Hypothalamus (tissue), 51 donors: ENCODE data around the gene ABCA7.

Experiments
- DNase-seq, 51 donors: peaks; one replicate each; lab custom pipeline; 2025; lab: John Stamatoyannopoulos, UW

ABCA7 gene, protein sequence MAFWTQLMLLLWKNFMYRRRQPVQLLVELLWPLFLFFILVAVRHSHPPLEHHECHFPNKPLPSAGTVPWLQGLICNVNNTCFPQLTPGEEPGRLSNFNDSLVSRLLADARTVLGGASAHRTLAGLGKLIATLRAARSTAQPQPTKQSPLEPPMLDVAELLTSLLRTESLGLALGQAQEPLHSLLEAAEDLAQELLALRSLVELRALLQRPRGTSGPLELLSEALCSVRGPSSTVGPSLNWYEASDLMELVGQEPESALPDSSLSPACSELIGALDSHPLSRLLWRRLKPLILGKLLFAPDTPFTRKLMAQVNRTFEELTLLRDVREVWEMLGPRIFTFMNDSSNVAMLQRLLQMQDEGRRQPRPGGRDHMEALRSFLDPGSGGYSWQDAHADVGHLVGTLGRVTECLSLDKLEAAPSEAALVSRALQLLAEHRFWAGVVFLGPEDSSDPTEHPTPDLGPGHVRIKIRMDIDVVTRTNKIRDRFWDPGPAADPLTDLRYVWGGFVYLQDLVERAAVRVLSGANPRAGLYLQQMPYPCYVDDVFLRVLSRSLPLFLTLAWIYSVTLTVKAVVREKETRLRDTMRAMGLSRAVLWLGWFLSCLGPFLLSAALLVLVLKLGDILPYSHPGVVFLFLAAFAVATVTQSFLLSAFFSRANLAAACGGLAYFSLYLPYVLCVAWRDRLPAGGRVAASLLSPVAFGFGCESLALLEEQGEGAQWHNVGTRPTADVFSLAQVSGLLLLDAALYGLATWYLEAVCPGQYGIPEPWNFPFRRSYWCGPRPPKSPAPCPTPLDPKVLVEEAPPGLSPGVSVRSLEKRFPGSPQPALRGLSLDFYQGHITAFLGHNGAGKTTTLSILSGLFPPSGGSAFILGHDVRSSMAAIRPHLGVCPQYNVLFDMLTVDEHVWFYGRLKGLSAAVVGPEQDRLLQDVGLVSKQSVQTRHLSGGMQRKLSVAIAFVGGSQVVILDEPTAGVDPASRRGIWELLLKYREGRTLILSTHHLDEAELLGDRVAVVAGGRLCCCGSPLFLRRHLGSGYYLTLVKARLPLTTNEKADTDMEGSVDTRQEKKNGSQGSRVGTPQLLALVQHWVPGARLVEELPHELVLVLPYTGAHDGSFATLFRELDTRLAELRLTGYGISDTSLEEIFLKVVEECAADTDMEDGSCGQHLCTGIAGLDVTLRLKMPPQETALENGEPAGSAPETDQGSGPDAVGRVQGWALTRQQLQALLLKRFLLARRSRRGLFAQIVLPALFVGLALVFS (N-terminal part only)

DNA sequence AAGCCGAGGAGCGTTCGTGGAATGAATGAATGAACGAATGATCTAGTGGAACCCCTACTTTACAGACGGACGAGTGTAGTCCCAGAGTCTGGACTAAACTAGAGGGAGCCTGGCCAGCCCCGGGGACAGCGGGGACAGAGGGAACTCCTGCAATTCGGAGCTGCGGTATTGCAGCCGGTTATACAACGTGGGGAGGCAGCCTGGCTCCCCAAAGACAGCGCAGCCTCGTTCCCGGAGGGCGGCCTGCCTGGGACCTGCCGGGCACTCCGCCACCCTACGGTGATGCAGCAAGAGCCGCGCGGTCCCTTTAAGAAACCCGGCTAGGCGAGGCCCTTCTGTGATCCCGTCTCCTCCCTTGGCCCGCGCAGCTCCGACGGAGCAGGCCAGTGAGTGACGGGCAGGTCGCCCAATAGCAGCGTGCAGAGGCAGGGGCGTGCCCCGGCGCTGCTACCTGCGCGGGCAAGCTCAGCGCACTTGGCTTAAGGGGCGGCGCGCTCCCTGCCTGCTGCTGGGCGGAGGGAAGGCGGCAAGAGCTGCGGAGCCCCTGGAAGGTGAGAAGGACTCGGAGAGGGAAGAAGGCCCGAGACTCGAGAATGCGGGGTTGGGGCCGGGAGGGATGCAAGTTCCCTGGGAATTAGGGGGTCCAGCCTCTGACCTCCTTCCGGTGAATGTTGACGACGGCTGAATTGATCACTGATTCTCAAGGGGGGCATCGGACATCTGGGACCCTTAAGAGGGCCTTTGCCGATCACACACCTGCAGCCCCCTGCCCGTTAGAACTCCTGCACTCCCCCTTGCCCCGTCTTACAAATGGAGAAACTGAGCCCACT is at the start of gene ABCA7:
TSS of gene ABCA7 (plus strand) at position 462 of the 830 bp plus-strand sequence. CDS start 1,255 bp downstream, outside the sequence.
- DNase-seq, result peak; percentile 27 to 96 (median 91)

DNA sequence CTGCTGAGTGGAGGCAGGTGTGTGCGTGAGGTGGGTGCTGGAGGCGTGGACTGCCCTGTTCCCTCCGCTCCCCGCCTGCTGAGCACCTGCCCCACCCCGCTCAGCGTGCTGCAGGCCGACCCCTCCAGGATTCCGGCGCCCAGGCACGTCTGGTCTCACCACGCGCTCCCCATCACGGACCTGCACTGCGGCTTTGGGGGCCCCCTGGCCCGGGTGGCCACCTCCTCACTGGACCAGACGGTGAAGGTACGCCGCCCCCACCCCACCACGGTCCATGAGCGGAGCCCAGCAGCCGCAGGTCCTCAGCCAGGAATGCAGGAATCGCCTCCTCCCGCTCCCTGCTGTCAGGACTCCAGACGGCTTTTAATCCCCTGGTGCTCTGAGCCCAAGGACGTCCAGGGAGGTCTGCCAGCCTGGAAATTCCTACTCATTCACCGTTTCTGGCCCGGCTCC is 49.8 kb upstream of the ABCA7 start:
- no peak for DNase-seq

DNA sequence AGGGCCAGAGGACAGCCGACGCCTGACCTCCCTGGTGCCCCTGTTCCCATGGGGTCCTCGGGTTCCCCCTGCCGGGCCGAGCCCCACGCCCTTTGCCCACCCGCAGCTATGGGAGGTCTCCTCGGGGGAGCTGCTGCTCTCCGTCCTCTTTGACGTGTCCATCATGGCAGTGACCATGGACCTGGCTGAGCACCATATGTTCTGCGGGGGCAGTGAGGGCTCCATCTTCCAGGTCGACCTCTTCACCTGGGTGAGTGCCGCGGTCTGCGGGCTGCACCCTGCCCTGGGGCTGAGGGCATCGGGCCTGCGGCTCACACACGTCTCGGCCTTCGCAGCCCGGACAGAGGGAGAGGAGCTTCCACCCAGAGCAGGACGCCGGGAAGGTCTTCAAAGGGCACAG is 49.2 kb upstream of the ABCA7 start:
- no peak for DNase-seq

DNA sequence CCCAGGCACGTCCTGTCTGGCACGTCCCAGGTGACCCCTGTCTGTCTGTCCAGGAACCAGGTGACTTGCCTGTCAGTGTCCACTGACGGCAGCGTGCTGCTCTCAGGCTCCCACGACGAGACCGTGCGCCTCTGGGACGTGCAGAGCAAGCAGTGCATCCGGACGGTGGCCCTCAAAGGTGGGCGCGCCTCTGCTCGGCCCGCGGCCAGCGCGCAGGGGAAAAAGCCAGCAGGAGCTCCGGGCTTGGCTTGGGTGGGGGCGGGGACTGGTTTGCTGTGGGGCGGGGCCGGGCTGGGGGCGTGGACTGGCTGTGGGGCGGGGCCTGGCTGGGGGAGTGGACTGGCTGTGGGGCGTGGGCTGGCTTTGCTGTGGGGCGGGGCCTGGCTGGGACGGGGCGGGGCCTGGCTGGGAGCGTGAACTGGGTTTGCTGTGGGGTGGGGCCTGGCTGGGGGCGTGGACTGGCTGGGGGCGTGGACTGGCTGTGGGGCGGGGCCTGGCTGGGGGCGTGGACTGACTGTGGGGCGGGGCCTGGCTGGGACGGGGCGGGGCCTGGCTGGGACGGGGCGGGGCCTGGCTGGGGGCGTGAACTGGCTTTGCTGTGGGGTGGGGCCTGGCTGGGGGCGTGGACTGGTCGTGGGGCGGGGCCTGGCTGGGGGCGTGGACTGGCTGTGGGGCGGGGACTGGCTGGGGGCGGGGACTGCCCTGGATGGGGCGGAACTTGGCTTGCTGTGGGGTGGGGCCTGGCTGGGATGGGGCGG is 48.6 kb upstream of the ABCA7 start:
- peak in 3 of 51 donors; percentile 12 to 35 (median 35) for DNase-seq

DNA sequence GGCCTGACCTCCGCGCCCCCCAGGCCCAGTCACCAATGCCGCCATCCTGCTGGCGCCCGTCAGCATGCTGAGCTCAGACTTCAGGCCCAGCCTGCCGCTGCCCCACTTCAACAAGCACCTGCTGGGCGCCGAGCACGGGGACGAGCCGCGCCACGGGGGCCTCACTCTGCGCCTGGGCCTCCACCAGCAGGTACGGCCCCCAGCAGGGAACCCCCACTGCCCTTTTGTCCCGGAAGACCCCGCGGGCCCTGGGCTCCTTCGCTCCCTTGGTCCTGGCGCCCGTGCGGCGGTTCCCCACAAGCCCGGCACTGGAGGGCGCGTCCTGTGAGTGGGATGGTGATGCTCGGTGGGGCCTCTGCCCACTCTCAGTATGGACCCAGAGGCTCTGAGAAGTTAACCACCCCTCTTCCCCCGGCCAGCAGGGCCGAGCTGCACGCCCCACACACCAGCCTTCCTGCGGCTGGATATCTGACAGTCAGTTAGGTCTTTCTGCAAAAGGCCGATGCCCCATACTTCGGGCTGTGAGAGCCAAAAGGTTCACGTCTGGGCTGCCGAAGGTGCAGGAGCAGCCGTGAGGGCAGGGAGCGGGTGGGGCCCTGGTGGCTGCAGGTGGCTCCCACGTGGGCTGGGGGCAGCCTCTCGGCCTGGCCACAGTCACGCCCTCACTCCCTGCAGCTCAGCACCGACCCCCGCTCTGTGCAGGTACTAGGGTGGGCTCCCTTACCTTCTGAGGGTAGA is 47.8 kb upstream of the ABCA7 start:
- no peak for DNase-seq

DNA sequence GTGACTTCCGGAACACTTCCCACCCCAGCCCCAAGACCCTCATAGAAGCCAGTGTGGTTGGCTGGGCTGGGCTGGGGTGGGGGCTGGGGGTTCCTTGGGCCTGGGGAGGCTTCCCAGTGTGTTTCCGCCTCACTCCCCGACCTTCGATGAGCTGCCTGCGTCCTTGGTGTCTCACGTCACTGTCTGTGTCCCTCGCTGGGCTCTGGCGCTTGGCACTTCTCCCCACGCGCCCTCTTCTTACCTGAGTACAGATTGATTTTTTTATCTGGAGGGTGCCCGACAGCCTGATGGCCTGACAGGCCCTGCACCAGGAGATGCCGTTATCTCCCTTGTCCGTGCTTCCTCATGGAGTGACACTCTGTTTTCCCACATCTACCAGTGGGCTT is 47.2 kb upstream of the ABCA7 start:
- DNase-seq, result no peak

DNA sequence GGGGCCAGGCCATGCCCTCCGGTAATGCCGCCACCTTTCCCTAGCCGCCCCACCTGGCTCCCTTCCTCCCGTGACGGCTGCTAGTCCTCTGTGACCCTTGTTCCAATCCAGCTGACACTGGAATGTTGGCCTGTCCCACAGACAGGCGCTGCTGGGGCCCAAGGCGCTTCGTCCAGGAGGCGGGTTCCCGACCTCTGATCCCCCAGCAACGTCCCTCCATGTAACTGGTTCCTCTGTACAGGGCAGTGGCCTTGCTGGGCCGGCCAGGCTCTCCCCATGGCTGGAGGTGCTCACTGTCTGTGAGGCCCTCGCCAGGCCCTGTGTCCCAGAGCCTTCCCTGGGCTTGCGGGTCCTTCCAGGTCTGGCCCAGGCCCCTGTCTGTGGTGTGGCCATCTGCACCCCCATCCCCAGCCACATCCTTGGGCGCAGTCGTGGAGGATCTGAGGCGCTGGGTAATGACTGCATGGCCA is 46.5 kb upstream of the ABCA7 start:
- DNase-seq, result no peak

DNA sequence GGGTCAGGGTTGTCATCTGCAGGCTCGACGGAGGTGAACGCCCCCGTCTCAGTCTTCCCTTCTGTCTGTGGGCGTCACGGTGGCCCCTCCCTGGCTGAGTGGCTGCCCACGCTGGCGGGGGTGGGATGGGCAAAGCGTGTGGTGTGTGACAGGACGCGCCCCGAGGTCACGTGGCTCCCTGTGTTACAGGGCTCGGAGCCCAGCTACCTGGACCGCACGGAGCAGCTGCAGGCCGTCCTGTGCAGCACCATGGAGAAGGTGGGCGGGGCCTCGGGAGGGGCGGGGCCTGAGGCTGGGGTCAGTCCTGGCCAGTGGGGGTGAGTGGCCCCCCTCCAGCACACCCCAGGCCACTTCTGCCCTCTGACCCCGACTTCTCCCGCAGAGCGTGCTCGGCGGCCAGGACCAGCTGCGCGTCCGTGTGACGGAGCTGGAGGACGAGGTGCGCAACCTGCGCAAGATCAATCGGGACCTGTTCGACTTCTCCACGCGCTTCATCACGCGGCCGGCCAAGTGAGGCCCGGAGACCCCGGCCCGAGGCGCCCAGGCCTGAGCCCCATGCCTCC is 46.0 kb upstream of the ABCA7 start:
- DNase-seq, result no peak

DNA sequence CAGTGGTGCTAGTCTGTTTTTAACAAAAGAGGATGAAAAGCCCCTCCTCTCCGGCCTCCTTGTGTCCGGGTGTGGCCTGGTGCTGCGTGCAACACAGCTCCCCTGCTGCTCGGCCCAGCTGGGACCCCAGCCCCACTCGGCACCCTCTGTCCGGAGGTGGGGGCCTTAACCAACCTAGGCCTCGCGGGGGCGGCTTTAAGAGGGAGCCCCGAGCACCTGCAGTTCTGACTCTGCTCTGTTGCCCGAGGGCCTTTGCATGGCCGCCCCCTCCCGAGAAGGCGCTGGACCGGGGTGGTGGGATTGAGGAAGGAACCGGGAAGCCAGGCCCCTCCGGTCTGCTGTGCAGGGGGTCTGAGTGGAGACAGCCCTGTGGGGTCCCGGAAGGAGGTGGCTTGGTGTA is 45.4 kb upstream of the ABCA7 start:
- no peak for DNase-seq

DNA sequence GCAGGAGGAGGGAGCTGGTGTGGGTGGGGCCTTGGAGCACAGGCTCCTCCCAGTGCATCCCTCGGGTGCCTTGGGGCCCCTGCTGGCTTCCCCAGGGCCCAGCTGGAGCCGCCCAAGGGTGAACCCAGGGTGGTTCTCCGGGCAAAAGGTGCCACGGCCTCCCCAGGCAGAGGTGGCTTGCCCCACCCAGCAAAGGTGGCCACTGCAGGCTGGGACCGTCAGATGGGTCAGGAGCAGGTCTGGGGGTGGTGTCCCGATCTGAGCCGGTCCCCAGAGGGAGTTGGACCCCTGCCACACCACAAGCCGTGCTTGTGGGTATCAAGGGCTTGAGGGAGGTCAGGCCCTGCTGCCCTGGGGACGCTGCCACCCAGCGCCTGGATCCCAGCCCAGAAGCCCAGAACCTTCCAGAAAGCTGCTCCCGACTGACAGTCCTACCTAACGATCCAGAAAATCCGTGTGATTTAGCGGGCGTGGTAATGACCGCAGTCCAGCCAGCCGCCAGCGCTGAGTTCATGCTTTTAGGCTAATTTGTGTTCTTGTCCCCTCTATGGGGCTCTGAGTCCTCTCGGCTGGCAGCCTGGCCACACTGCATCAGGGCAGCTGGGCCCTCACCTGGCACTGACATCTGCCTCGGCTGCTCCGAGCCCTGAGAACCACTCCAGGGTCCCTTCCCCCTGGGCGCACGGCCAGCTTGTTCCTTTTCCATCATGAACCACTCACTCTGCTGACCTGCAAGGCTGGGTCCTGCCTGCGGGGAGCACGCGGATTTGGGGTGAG is 44.7 kb upstream of the ABCA7 start:
- DNase-seq, result peak in 1 of 51 donors; percentile 6

DNA sequence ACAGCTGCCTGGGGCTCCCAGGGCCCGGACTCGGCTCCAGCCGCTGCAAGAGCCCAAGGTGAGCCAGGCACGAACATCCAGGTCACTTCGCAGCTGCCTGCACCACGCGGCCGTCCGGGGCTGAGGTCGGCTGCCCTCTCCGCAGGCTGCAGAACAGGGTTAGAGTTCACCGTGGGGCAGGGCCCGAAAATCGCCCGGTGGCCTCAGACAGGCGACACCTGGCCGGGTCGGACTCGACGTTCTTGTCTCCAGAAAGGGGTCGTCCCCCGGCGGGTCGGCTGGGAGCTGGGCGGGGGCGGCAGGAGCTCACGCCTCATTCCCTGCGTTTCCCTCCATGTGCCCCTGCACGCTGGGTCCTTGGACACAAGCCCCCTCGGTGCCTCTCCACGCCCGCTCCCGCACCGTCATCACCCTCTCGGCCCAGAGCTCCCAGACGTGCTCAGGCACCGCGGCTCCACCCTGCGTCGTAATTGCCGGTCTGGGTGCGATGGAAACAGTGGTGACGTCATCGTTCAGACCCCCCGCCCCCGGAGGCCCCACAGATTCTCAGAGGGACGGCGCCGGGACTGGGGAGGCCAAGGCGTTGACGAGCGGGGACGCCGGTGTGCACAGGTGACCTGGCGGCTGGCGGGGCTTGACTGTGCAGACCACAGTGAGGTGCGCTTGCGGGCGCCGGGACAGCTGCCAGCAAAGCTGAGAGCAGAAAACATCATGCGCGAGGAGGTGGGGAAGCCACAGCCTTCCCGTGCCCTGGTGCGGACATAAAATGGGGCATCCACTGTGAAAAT is 43.7 kb upstream of the ABCA7 start:
- peak in 4 of 51 donors; percentile 8 to 27 (median 18) for DNase-seq

DNA sequence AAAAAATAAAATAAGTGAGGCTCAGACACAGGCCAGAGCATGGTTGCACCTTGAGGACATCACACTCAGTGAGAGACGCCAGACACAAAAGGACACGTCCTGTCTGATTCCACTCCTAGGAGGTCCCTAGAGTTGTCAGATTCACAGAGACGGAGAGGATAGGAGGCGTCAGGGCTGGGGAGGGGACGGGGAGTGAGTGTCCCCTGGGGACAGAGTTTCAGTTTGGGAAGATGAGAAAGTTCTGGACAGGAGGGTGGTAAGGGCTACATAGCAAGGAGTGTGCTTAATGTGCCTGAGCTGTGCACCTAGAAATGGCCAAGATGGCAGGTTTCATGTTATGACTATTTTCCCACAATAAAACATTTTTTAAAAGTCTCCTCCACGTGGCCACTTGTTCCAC is 41.8 kb upstream of the ABCA7 start:
- DNase-seq, result no peak

DNA sequence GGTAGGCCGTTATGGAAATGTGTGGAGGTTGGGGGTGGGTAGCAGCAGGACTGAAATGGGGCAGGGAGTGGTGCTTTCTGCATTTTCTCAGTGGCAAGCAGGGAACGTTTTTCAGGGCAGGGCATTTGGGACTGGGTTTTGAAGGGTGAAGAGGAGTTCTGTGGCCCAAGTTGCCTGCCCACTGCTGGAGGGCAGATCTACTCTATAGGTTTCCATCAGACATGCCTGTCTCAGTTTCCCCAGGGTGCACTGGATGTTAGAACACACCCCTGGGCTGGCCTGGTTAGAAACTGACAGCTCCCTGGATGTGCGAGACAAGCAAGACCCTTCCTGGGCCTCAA is 40.6 kb upstream of the ABCA7 start:
- DNase-seq, result no peak

DNA sequence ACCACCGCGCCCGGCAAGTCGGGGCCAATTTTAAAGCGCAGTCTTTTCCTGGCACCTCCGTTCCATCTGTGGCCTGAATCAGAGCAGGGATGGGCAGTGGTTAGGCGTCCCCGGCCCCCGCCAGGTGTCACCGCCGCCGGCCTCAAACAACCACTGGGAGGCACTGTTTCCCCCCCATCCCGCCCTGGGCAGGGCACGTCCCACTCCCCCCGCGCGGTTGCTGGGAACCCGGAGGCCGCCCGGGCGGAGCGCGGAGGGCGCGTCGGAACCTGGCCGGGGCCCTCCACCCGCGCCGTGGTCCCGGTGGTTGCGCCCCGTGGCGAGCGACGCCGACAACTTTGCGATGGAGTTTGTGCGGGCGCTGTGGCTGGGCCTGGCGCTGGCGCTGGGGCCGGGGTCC is 39.8 kb upstream of the ABCA7 start, which contains the start of gene GRIN3B:
TSS of gene GRIN3B (plus strand) at position 325 of the 400 bp plus-strand sequence. CDS start at position 344, 19 bp downstream.
- peak in 4 of 51 donors; percentile 5 to 19 (median 14) for DNase-seq

DNA sequence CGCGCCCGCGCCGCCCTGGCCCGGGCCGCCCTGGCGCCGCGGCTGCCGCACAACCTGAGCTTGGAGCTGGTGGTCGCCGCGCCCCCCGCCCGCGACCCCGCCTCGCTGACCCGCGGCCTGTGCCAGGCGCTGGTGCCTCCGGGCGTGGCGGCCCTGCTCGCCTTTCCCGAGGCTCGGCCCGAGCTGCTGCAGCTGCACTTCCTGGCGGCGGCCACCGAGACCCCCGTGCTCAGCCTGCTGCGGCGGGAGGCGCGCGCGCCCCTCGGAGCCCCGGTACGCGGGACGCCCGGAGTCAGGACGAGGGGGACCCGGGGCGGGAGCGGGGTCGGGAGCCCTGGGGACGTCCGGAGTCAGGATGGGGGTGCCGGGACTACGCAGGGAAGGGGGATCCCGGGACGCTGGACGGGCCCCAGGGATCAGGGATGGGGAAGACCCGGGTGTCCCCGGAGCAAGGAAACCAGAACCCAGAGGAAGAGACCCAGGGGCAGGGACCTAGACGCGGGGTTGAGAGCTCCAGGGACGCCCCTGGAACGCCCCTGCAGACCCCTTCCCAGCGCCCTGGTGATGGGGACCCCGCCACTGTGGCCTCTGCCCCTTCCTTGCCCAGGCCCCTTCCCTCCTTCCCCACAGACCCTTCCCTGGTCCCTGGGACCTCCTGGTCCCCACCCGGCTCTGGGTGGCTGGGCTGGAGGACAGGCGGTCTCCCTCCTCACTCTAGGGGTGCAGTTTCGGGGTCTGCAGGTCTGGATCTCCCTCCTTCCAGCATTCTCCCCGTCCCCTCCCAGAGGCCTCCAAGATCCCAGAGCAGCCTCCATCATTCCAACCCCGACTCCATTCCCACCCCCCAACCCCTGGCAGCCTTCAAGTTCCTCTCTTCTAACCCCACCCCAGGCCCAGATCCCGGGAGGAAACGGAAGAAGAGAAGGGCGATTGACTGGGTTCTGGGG is 39.0 kb upstream of the ABCA7 start:
- no peak for DNase-seq
